Right lobe of liver (tissue), 4 donors: ENCODE measurements around the gene PFKFB3.

Experiments
- POLR2A ChIP-seq: fragments of 450-650 bp; IDR thresholded peaks from one replicate; pipeline ENCODE4 v1.6.1; 2017; ENCODE audit warnings: antibody characterized with exemption, mild to moderate bottlenecking
- TF ChIP-seq, protein P1 (sequence below), 4 donors: fragments of 200-600 bp in 3 of 4; fragments of 450-650 bp in 1 of 4; IDR thresholded peaks; one replicate each; pipeline versions ENCODE4 v1.5.1 to v1.8.0; 2016 to 2022; ENCODE audit warnings: antibody characterized with exemption in 4 of 4, mild to moderate bottlenecking in 2 of 4
- donor health status: DM: no; HTN: no; CAD: no.
- donor health status: DM: no; HTN: no; CAD: no.
- donor health status: DM: no; HTN: yes; CAD: no.

DNA sequence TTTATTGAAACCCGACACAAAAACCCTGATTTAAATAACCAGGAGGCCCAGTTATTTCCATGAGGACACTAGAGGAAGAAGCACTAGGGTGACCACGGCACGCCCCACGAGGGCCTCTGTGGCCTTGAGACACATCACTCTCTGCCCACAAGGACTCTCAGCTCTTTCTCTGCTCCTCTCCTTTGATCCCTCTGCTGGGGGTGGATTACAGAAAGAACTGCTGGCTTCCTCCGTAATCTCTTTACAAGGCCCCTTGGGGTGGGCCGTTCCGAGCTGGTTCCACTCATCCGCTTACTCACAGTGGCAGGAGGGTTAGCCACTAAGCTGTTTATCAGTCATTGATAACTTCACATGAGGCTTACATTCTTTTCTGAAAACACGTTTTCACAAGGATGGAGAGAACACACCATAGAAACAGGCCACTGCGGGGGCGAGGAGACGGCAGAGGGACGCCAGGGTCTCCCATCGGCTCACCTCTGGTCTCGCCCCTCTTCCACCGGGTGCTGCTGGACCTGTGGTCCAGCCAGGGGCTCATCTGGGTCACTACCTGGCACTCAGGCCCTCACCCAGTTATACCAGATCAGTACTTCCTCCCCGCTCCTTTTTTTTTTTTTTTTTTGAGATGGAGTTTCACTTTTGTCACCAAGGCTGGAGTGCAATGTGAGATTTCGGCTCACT lies 17.6 kb upstream of the PFKFB3 start:
- TF ChIP-seq, protein P1, sequence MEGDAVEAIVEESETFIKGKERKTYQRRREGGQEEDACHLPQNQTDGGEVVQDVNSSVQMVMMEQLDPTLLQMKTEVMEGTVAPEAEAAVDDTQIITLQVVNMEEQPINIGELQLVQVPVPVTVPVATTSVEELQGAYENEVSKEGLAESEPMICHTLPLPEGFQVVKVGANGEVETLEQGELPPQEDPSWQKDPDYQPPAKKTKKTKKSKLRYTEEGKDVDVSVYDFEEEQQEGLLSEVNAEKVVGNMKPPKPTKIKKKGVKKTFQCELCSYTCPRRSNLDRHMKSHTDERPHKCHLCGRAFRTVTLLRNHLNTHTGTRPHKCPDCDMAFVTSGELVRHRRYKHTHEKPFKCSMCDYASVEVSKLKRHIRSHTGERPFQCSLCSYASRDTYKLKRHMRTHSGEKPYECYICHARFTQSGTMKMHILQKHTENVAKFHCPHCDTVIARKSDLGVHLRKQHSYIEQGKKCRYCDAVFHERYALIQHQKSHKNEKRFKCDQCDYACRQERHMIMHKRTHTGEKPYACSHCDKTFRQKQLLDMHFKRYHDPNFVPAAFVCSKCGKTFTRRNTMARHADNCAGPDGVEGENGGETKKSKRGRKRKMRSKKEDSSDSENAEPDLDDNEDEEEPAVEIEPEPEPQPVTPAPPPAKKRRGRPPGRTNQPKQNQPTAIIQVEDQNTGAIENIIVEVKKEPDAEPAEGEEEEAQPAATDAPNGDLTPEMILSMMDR (IDR thresholded peaks at IDR 0.05): no peak
- TF ChIP-seq POLR2A: no peak
